ENCODE data around the gene KRT17. TPM values are rescaled to one million over a fixed set of nuclear protein-coding genes. Genes with fewer than 3 reads are reported as not detected.
"Not testable (repeated sequence)": the region's sequence is repeated elsewhere in the genome, so short reads cannot be mapped to it uniquely, and the experiment has no call there.

The KRT17 gene
- total and polyA plus RNA-seq, 9 of the 15 experiments (the other 6 are each of a cell fraction or from before 2014, with no cell fraction given): 0.23 to 0.25 TPM; not detected in 7

DNA sequence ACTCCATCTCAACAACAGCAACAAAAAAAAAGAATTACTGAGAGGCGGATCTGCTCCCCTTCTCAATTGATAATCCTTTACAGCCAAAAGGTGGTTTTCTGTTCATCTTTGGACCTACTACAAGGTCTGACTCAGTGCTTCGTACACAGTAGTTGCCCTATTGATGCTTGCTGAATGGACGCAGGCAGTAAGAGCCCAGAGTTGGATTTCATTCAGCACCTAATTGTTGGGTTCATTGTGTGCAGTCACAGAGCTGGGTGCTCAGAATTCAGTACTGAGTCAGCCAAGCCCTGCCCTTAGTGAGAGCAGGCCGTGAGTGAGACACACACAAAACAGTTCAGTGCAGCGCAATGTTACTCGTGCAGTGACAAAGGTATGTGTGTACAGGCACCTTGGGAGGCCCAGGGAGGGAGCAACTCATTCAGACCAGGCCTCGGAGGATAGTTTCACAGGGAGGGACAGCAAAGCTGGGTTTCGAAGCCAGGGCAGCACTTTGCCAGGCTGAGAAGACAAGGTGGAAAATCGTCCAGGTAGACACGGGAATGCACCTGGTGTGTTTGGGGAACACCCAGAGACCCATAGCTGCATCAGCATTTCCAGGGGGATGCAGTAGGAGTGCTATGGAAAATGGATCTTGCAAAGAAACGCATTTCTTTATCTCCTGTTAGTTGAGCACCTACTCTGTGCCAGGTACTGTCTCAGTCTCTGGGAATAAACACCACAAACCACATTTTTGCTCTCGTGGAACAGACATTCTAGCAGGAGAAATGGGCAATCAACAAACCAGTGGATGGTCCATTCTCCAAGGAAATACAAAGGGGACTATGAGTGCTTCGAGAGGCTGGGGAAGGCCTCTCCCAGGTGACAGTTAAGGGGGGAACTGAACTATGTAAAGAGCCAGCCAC, 18.1 kb upstream of the KRT17 start:
- no TSS peak for BruUV-seq (replicated peaks)
- TF ChIP-seq, protein P1, sequence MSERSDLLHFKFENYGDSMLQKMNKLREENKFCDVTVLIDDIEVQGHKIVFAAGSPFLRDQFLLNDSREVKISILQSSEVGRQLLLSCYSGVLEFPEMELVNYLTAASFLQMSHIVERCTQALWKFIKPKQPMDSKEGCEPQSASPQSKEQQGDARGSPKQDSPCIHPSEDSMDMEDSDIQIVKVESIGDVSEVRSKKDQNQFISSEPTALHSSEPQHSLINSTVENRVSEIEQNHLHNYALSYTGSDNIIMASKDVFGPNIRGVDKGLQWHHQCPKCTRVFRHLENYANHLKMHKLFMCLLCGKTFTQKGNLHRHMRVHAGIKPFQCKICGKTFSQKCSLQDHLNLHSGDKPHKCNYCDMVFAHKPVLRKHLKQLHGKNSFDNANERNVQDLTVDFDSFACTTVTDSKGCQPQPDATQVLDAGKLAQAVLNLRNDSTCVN (CRISPR knock-in tag; IDR thresholded peaks at IDR 0.05): no peak
- TF ChIP-seq ZKSCAN1 (IDR thresholded peaks at IDR 0.05; ENCODE audit: low read depth, low read length) (0 out of 2 replicates have a peak, but pooled peaks have one; percentile 20), BACH1 (tag; IDR thresholded peaks at IDR 0.05) (no peak), ZNF717 (CRISPR knock-in tag; IDR thresholded peaks at IDR 0.05) (no peak)
- no peak for ATAC-seq
- ChIA-PET POLR2A (interaction anchor here (1.0 kb wide), 1 partner anchor 21 kb away, joined by 3 read pairs; no protein-coding TSS in a partner anchor), CTCF (ENCODE audit: low intra/inter-chr PET ratio) (interaction anchor here (0.6 kb wide), 1 partner anchor 24 kb away, joined by 3 read pairs; no protein-coding TSS in a partner anchor)
- H3K9ac ChIP-seq (ENCODE audit: insufficient read depth in 1 of 2, low read depth in 2 of 2, low read length in 2 of 2): no peak overlapping the region
- H2AFZ ChIP-seq (ENCODE audit: low read depth, low read length): no peak overlapping the region
- DNase-seq (ENCODE audit: extremely low read depth in 1 of 4, low spot score in 3 of 4): no peak
- intact Hi-C loops (cut with micrococcal nuclease) (no loop called here), in situ Hi-C loops (cut with MboI) (loop anchor here (5.0 kb wide), 1 partner anchor 90 kb away; no protein-coding TSS in a partner anchor)
- no peaks in the 10 kb centered on the region for H3K9me1 ChIP-seq (ENCODE audit: control insufficient read depth, insufficient read depth, low read length)
- H3K4me2 ChIP-seq (ENCODE audit: insufficient read depth, low read length): no peak overlapping the region
- no peak for FAIRE-seq
- H3K4me1 ChIP-seq (replicated peaks in 1 of 2; ENCODE audit: control insufficient read depth in 2 of 2, insufficient read depth in 2 of 2, low read length in 2 of 2): peaks cover 6 to 11% of the 10 kb centered on the region in 2 experiments; a peak in 4 of 5 replicates
- no peak overlapping the region for H3K27ac ChIP-seq (ENCODE audit: extremely low read depth, low read depth, low read length)
- H3K36me3 ChIP-seq (ENCODE audit: control insufficient read depth, insufficient read depth, low read length): no peaks in the 10 kb centered on the region
- WGBS (ENCODE audit: insufficient coverage, low coverage, missing lambda C conversion rate): 30% methylated on average over 13 of the region's 13 CpGs
- peaks cover 0 to 12% of the 10 kb centered on the region in 2 experiments; a peak in 2 of 5 replicates for H3K27me3 ChIP-seq (ENCODE audit: control insufficient read depth in 2 of 2, insufficient read depth in 2 of 2, low read length in 2 of 2)
- H3K79me2 ChIP-seq (ENCODE audit: control insufficient read depth, insufficient read depth, low read length): no peaks in the 10 kb centered on the region
- no peaks in the 10 kb centered on the region for H3K9me3 ChIP-seq (replicated peaks; ENCODE audit: control insufficient read depth, insufficient read depth, low read depth, low read length)
- no peak overlapping the region for H3K4me3 ChIP-seq
- H4K20me1 ChIP-seq (replicated peaks; ENCODE audit: control insufficient read depth, insufficient read depth, low read length): no peaks in the 10 kb centered on the region

DNA sequence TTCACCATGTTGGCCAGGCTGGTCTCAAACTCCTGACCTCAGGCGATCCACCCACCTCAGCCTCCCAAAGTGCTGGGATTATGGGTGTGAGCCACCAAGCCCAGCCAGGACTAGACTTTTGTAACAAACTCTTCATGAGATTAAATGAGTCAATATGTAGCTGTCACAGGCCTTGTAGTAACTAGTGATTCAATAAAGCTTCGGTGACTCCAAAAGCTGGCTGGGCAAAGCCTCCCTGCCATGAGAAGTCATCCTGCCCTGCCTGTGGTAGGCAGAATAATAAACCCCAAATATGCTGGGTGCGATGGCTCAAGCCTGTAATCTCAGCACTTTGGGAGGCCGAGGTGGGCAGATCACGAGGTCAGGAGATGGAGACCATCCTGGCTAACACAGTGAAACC, 16.2 kb upstream of the KRT17 start:
- H2AFZ ChIP-seq (ENCODE audit: low read depth, low read length); CTCF ChIA-PET (ENCODE audit: low intra/inter-chr PET ratio); ATAC-seq; intact Hi-C loops (cut with micrococcal nuclease); H3K9me1 ChIP-seq (ENCODE audit: control insufficient read depth, insufficient read depth, low read length); DNase-seq (ENCODE audit: extremely low read depth in 1 of 4, low spot score in 3 of 4); H3K79me2 ChIP-seq (ENCODE audit: control insufficient read depth, insufficient read depth, low read length); H3K27ac ChIP-seq (ENCODE audit: extremely low read depth, low read depth, low read length); H3K4me3 ChIP-seq; H3K4me1 ChIP-seq (replicated peaks in 1 of 2; ENCODE audit: control insufficient read depth in 2 of 2, insufficient read depth in 2 of 2, low read length in 2 of 2); H3K9me3 ChIP-seq (replicated peaks; ENCODE audit: control insufficient read depth, insufficient read depth, low read depth, low read length); H4K20me1 ChIP-seq (replicated peaks; ENCODE audit: control insufficient read depth, insufficient read depth, low read length); H3K36me3 ChIP-seq (ENCODE audit: control insufficient read depth, insufficient read depth, low read length); H3K9ac ChIP-seq (ENCODE audit: insufficient read depth in 1 of 2, low read depth in 2 of 2, low read length in 2 of 2); FAIRE-seq; BruUV-seq (replicated peaks); H3K4me2 ChIP-seq (ENCODE audit: insufficient read depth, low read length): not testable (repeated sequence)
- H3K27me3 ChIP-seq (ENCODE audit: control insufficient read depth in 2 of 2, insufficient read depth in 2 of 2, low read length in 2 of 2): peaks cover 0 to 12% of the 10 kb centered on the region in 2 experiments; a peak in 2 of 5 replicates
- 23% methylated on average over 5 of the region's 5 CpGs for WGBS (ENCODE audit: insufficient coverage, low coverage, missing lambda C conversion rate)
- POLR2A ChIA-PET: interaction anchor here (1.0 kb wide), 1 partner anchor 89 kb away, joined by 4 read pairs; no protein-coding TSS in a partner anchor
- in situ Hi-C loops (cut with MboI): loop anchor here (5.0 kb wide), 1 partner anchor 88 kb away; no protein-coding TSS in a partner anchor
